GM18861 (cell line): ENCODE measurements around the gene TXNRD2.
"Not testable (repeated sequence)": the region's sequence is repeated elsewhere in the genome, so short reads cannot be mapped to it uniquely, and the experiment has no call there.

ENCODE experiments used
- ATAC-seq: cut with Tn5 transposase; IDR thresholded peaks from one replicate; pipeline ENCODE4 v1.9.1; 2021; ENCODE audit not compliant: unreplicated experiment

TXNRD2 gene

GRCh38 chr22:19890502-19891316 is 50.9 kb downstream of the TXNRD2 start:
- ATAC-seq = no peak

- ATAC-seq = no peak
These were observed 51.7 kb downstream of the TXNRD2 start for GRCh38 chr22:19889951-19890350.

- ATAC-seq = no peak
These were observed 53.4 kb downstream of the TXNRD2 start for GRCh38 chr22:19888131-19888746.

GRCh38 chr22:19887256-19887985 is 54.2 kb downstream of the TXNRD2 start:
- no peak for ATAC-seq

GRCh38 chr22:19886605-19887255 is 54.9 kb downstream of the TXNRD2 start:
- ATAC-seq = no peak

GRCh38 chr22:19885841-19886592 is 55.6 kb downstream of the TXNRD2 start:
- ATAC-seq = no peak

- no peak for ATAC-seq
These were observed 56.5 kb downstream of the TXNRD2 start for GRCh38 chr22:19884954-19885751.

- no peak for ATAC-seq
These were observed 57.3 kb downstream of the TXNRD2 start for GRCh38 chr22:19884161-19884953.

- ATAC-seq = not testable (repeated sequence)
These were observed 58.2 kb downstream of the TXNRD2 start for GRCh38 chr22:19883446-19883845.

- ATAC-seq = no peak
These were observed 58.9 kb downstream of the TXNRD2 start for GRCh38 chr22:19882446-19883381.

- ATAC-seq = no peak
These were observed 60.6 kb downstream of the TXNRD2 start for GRCh38 chr22:19880786-19881569.

- ATAC-seq = no peak
These were observed 61.4 kb downstream of the TXNRD2 start for GRCh38 chr22:19879992-19880785.

GRCh38 chr22:19879643-19879991 is 62.0 kb downstream of the TXNRD2 start:
- no peak for ATAC-seq

GRCh38 chr22:19879246-19879570 is 62.4 kb downstream of the TXNRD2 start:
- no peak for ATAC-seq

- no peak for ATAC-seq
These were observed 63.0 kb downstream of the TXNRD2 start for GRCh38 chr22:19878461-19879245.
